Caki2 (cell line): ENCODE data around the gene ARFGEF3. TPM values are rescaled to one million over a fixed set of nuclear protein-coding genes. Genes with fewer than 3 reads are reported as not detected.
"Not testable (repeated sequence)": the region's sequence is repeated elsewhere in the genome, so short reads cannot be mapped to it uniquely, and the experiment has no call there.

Source experiments
- DNase-seq: peaks from one replicate; pipeline ENCODE4 v3.0.0-alpha.2; 2015; ENCODE audit warnings: low read depth
- in situ Hi-C: cut with HindIII; loops from 2 replicates; pipeline ENCODE4 v1.10.0; 2016; ENCODE audit warnings: low sequenced_read_pairs, low pct_unique_long_range_greater_than_20kb, mixed read lengths
- total RNA-seq: library from RNA; depleted of rRNA; stranded (reverse); fragments of >200 nt; shearing (Covaris generic); gene quantifications from 2 replicates; pipeline ENCODE4 v1.2.3, GENCODE V29; 2014; ENCODE audit warnings: low replicate concordance

Gene ARFGEF3
- total RNA-seq, 1 experiment from 2014 or later = 5.5 TPM

- peak; percentile 89 for DNase-seq
- in situ Hi-C loops = not testable (repeated sequence)
Observed at GRCh38 chr6:138288428-138289085, 126.8 kb downstream of the ARFGEF3 start.

GRCh38 chr6:138289739-138290138 lies 128.0 kb downstream of the ARFGEF3 start:
- no peak for DNase-seq
- in situ Hi-C loops = no loop called here

GRCh38 chr6:138290423-138290962 lies 128.8 kb downstream of the ARFGEF3 start:
- no peak for DNase-seq
- in situ Hi-C loops = no loop called here

GRCh38 chr6:138291036-138291848 lies 129.5 kb downstream of the ARFGEF3 start:
- in situ Hi-C loops = no loop called here
- no peak for DNase-seq

- in situ Hi-C loops = no loop called here
- no peak for DNase-seq
Observed at GRCh38 chr6:138291849-138292181, 130.1 kb downstream of the ARFGEF3 start.

GRCh38 chr6:138292482-138292881 lies 130.7 kb downstream of the ARFGEF3 start:
- no peak for DNase-seq
- in situ Hi-C loops = no loop called here

GRCh38 chr6:138293428-138294395 lies 132.0 kb downstream of the ARFGEF3 start:
- in situ Hi-C loops = no loop called here
- DNase-seq = no peak

GRCh38 chr6:138296381-138296780 lies 134.6 kb downstream of the ARFGEF3 start:
- in situ Hi-C loops = no loop called here
- no peak for DNase-seq

- in situ Hi-C loops = no loop called here
- no peak for DNase-seq
Observed at GRCh38 chr6:138296786-138297185, 135.0 kb downstream of the ARFGEF3 start.

- DNase-seq = no peak
- in situ Hi-C loops = no loop called here
Observed at GRCh38 chr6:138297761-138298298, 136.1 kb downstream of the ARFGEF3 start.

GRCh38 chr6:138300469-138300868 lies 138.7 kb downstream of the ARFGEF3 start:
- in situ Hi-C loops = no loop called here
- no peak for DNase-seq

- no peak for DNase-seq
- in situ Hi-C loops = no loop called here
Observed at GRCh38 chr6:138302554-138302953, 140.8 kb downstream of the ARFGEF3 start.

- in situ Hi-C loops = no loop called here
- DNase-seq = no peak
Observed at GRCh38 chr6:138307352-138307751, 145.6 kb downstream of the ARFGEF3 start.

- DNase-seq = no peak
- in situ Hi-C loops = no loop called here
Observed at GRCh38 chr6:138307816-138308730, 146.3 kb downstream of the ARFGEF3 start.

- in situ Hi-C loops = no loop called here
- DNase-seq = no peak
Observed at GRCh38 chr6:138308731-138309110, 147.0 kb downstream of the ARFGEF3 start.

GRCh38 chr6:138309695-138310094 lies 148.0 kb downstream of the ARFGEF3 start:
- no peak for DNase-seq
- in situ Hi-C loops = no loop called here

GRCh38 chr6:138310294-138310693 lies 148.6 kb downstream of the ARFGEF3 start:
- no peak for DNase-seq
- in situ Hi-C loops = no loop called here
